Osteoblast (primary cell): ENCODE measurements around the gene EBI3. TPM values are rescaled to one million over a fixed set of nuclear protein-coding genes. Genes with fewer than 3 reads are reported as not detected.

Experiments used
- DNase-seq: peaks from one replicate; pipeline ENCODE4 v3.0.0; 2011; ENCODE audit warnings: low spot score, mixed read lengths; ENCODE audit not compliant: insufficient read length; ENCODE audit errors: missing footprints
- H2AFZ ChIP-seq: 2 replicates; pipeline ENCODE4 v1.6.0; 2011; ENCODE audit warnings: mild to moderate bottlenecking, low read length
- H3K27ac ChIP-seq: 2 replicates; pipeline ENCODE4 v1.5.1; 2011; ENCODE audit warnings: mild to moderate bottlenecking, low read depth, low read length, moderate library complexity
- H3K27me3 ChIP-seq: 2 replicates; pipeline ENCODE4 v1.6.0; 2012; ENCODE audit warnings: mild to moderate bottlenecking, control low read depth, inconsistent platforms, low read length, moderate library complexity; ENCODE audit not compliant: insufficient read depth
- H3K36me3 ChIP-seq: 2 replicates; pipeline ENCODE4 v1.5.1; 2011; ENCODE audit warnings: mild to moderate bottlenecking, low read length, control low read depth, moderate library complexity; ENCODE audit not compliant: insufficient read depth
- H3K4me1 ChIP-seq: 2 replicates; pipeline ENCODE4 v1.5.1; 2011; ENCODE audit warnings: mild to moderate bottlenecking, low read length, control low read depth, moderate library complexity; ENCODE audit not compliant: insufficient read depth
- H3K4me2 ChIP-seq: 2 replicates; pipeline ENCODE4 v1.6.0; 2011; ENCODE audit warnings: mild to moderate bottlenecking, low read length; ENCODE audit not compliant: insufficient read depth
- H3K4me3 ChIP-seq: fragments of 200-600 bp; sonication (generic); 3 replicates; pipeline ENCODE4 v1.5.1; 2012; ENCODE audit warnings: mild to moderate bottlenecking, low read length, inconsistent platforms; ENCODE audit not compliant: insufficient read depth
- H3K79me2 ChIP-seq: 2 replicates; pipeline ENCODE4 v1.6.0; 2012; ENCODE audit warnings: mild to moderate bottlenecking, low read length, control low read depth, inconsistent platforms; ENCODE audit not compliant: insufficient read depth
- H3K9me3 ChIP-seq: 2 replicates; pipeline ENCODE4 v1.5.1; 2011; ENCODE audit warnings: low read depth, low read length, control low read depth
- H4K20me1 ChIP-seq: 2 replicates; pipeline ENCODE4 v1.6.0; 2012; ENCODE audit warnings: mild to moderate bottlenecking, low read length, control low read depth; ENCODE audit not compliant: insufficient read depth
- total RNA-seq: library from RNA; depleted of rRNA; stranded (reverse); fragments of >200 nt; gene quantifications from 2 replicates; pipeline ENCODE4 v1.2.3, GENCODE V29; 2012
- TF ChIP-seq, protein P1 (sequence below): IDR thresholded peaks from 2 replicates; pipeline ENCODE4 v1.5.1; 2011; ENCODE audit warnings: mild to moderate bottlenecking, low read depth, low read length, moderate library complexity; ENCODE audit errors: extremely low read depth

The EBI3 gene
- total RNA-seq, 1 donor = not detected

DNA sequence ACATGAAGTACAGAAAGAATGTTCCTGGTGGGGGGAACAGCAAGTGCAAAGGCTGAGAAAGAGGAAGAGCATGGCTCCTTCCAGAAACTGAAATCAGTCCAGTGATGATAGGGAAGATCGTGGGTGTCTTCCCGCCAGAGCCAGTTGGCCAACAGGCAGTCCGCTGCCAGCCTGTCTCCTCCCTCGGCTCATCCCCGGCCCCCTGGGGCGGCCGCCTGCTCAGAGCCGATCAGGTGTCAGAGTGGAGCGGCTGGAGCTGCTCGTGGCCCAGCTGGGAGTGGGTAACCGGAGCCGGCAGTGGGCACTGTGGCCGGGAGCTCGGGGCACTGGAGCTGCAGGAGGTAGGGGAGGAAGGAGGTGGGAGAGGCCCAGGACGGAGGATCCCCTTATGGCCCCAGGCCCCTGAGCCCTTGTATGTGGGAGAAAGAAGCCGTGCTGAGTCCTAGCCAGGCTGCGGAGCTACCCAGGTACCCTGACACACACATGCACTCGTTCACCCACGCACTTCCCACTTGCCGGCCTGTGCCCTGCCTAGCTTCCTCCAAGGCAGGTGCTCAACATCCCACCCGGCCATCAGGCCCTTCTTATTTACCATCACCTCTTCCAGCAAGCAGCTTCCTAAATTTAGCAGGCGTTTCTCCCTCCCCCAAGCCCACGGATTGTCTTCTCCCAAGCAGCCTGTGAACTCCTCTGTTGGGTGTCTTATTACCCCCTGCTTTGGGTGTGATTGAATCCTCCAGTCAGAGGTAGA is 45.2 kb upstream of the EBI3 start:
- Histone ChIP-seq H3K4me1 (peaks cover 11% of the 10 kb centered on the region), H3K27ac (no peak overlapping the region), H3K4me3 (no peak overlapping the region), H3K36me3 (peaks cover 6% of the 10 kb centered on the region), H3K4me2 (no peak overlapping the region), H4K20me1 (peaks cover 4% of the 10 kb centered on the region), H3K79me2 (peaks cover 19% of the 10 kb centered on the region), H3K9me3 (no peaks in the 10 kb centered on the region), H3K27me3 (no peaks in the 10 kb centered on the region), H2AFZ (no peak overlapping the region)
- TF ChIP-seq, protein P1, sequence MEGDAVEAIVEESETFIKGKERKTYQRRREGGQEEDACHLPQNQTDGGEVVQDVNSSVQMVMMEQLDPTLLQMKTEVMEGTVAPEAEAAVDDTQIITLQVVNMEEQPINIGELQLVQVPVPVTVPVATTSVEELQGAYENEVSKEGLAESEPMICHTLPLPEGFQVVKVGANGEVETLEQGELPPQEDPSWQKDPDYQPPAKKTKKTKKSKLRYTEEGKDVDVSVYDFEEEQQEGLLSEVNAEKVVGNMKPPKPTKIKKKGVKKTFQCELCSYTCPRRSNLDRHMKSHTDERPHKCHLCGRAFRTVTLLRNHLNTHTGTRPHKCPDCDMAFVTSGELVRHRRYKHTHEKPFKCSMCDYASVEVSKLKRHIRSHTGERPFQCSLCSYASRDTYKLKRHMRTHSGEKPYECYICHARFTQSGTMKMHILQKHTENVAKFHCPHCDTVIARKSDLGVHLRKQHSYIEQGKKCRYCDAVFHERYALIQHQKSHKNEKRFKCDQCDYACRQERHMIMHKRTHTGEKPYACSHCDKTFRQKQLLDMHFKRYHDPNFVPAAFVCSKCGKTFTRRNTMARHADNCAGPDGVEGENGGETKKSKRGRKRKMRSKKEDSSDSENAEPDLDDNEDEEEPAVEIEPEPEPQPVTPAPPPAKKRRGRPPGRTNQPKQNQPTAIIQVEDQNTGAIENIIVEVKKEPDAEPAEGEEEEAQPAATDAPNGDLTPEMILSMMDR = no peak
- peak; percentile 76 for DNase-seq

DNA sequence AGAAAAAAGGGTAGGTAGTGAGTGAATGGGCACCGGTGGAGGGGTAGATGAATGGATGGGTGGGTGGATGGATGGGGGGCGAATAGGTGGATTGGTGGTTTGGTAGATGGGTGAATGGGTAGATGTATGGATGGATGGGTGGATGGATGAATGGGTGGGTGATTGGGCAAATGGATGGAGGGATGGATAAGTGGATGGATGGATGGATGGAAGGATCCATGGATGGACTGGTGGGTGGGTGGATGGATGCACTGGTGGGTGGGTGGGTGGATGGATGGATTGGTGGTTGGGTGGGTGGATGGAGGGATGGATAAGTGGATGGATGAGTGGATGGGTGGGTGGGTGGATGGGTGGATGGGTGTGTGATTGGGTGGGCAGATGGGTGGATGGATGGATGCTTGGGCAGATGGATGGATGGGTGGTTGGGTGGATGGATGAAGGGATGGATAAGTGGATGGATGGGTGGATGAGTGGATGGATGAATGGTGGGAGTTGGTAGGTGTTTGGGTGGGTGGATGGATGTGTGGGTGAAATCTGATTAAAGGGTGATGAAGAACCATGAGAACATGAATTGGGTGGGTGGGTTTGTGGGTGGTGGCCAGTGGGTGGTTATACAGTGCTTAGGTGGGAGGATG is 44.5 kb upstream of the EBI3 start:
- Histone ChIP-seq H3K27me3 (no peaks in the 10 kb centered on the region), H4K20me1 (peaks cover 4% of the 10 kb centered on the region), H3K9me3 (no peaks in the 10 kb centered on the region), H2AFZ (no peak overlapping the region), H3K4me3 (no peak overlapping the region), H3K4me1 (peaks cover 11% of the 10 kb centered on the region), H3K36me3 (peaks cover 6% of the 10 kb centered on the region), H3K79me2 (peaks cover 17% of the 10 kb centered on the region), H3K27ac (no peak overlapping the region), H3K4me2 (no peak overlapping the region)
- TF ChIP-seq, protein P1 = no peak
- DNase-seq = peak; percentile 71

DNA sequence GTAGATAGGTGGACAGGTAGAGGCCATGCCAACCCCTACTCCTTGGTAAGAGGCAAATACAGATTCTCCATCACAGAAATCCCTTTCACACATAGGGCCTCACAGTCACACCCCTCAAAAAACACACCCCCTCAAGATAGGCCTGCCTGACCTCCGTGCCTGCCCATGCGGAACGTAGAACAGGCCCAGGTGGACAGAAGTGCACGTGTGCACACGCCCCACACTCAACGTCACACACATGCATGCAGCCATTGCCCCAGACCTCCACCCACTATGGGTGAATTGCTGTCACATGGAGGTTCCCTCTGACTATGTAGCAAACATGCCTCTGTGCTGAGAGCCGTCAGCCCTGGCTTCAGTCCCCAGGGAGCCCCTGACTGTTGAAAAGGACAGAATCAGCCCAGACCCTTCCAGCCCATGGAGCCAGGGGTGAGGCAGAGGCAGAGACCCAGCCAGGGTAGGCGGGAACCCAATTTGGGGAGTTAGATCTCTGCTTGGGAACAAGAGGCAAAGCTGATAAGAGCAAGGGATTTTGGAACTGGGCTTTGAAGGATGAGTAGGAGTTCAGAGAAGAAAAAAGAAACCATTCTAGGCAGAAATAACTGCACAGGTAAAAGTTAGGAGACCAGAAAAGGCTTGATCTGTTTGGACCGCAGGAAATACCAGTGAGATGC is 43.8 kb upstream of the EBI3 start:
- no peak overlapping the region for H2AFZ ChIP-seq
- no peak overlapping the region for H3K4me2 ChIP-seq
- peak; percentile 56 for DNase-seq
- H3K27me3 ChIP-seq = no peaks in the 10 kb centered on the region
- no peak overlapping the region for H3K27ac ChIP-seq
- peaks cover 1% of the 10 kb centered on the region for H3K36me3 ChIP-seq
- peaks cover 4% of the 10 kb centered on the region for H4K20me1 ChIP-seq
- peaks cover 16% of the 10 kb centered on the region for H3K79me2 ChIP-seq
- TF ChIP-seq, protein P1 = no peak
- no peak overlapping the region for H3K4me3 ChIP-seq
- no peaks in the 10 kb centered on the region for H3K9me3 ChIP-seq
- peaks cover 11% of the 10 kb centered on the region for H3K4me1 ChIP-seq
